ENCODE data around the gene OPCML.

- TF ChIP-seq CTCF (conservative IDR thresholded peaks at IDR 0.05 in 1 of 2, IDR thresholded peaks at IDR 0.05 in 1 of 2; ENCODE audit: low read depth in 1 of 2, low read length in 2 of 2): no peak
- no peak for TF ChIP-seq EZH2 (IDR thresholded peaks at IDR 0.05; ENCODE audit: low read length, missing control alignments)
These were observed 123.9 kb downstream of the OPCML start for GRCh38 chr11:133408402-133408801.
